ENCODE data around the gene SHC3. TPM values are rescaled to one million over a fixed set of nuclear protein-coding genes. Genes with fewer than 3 reads are reported as not detected.

SHC3 gene
- total and polyA plus RNA-seq, 2 donors (not counting 3 experiments of a cell fraction or from before 2014, with no cell fraction given), result 1.0 to 2.0 TPM

- intact Hi-C loops (cut with micrococcal nuclease) (no loop called here), dilution Hi-C loops (cut with MboI; ENCODE audit: extremely low pct_ligation_motif_present, low sequenced_read_pairs) (no loop called here)
- FAIRE-seq (no peak), DNase-seq (ENCODE audit: low read depth, low spot score) (no peak)
- Histone ChIP-seq H3K27me3 (ENCODE audit: control insufficient read depth in 2 of 2, insufficient read depth in 2 of 2, low read length in 2 of 2) (peaks cover 0 to 8% of the 10 kb centered on the region in 2 experiments), H4K20me1 (replicated peaks; ENCODE audit: control insufficient read depth, extremely low read depth, insufficient read depth, low read length) (no peaks in the 10 kb centered on the region), H3K9me3 (replicated peaks; ENCODE audit: control insufficient read depth, insufficient read depth, low read length) (no peaks in the 10 kb centered on the region), H3K4me2 (ENCODE audit: insufficient read depth, low read length) (no peak overlapping the region), H3K79me2 (ENCODE audit: control insufficient read depth, insufficient read depth, low read length) (peaks cover 14% of the 10 kb centered on the region), H2AFZ (ENCODE audit: low read depth, low read length) (no peak overlapping the region), H3K4me1 (ENCODE audit: control insufficient read depth, extremely low read depth, insufficient read depth, low read length) (peaks cover 11% of the 10 kb centered on the region), H3K36me3 (ENCODE audit: control insufficient read depth in 2 of 2, extremely low read depth in 1 of 2, insufficient read depth in 2 of 2, low read length in 2 of 2) (no peaks in the 10 kb centered on the region), H3K4me3 (replicated peaks in 1 of 3; ENCODE audit: insufficient read depth in 1 of 3, low read depth in 1 of 3, low read length in 3 of 3) (no peak overlapping the region), H3K9ac (replicated peaks; ENCODE audit: extremely low read depth, insufficient read depth, low read length) (no peak overlapping the region), H3K27ac (ENCODE audit: insufficient read depth, low read depth, low read length) (no peak overlapping the region), H3K9me1 (replicated peaks; ENCODE audit: control insufficient read depth, extremely low read depth, insufficient read depth, low read length) (no peaks in the 10 kb centered on the region)
- TF ChIP-seq POLR2A (IDR thresholded peaks at IDR 0.05; ENCODE audit: low read depth, low read length) (no peak), POLR2AphosphoS5 (IDR thresholded peaks at IDR 0.05; ENCODE audit: insufficient read depth, low read depth, low read length) (no peak), EZH2 (IDR thresholded peaks at IDR 0.05; ENCODE audit: borderline replicate concordance, low read depth, low read length, severe bottlenecking) (no peak), JUN (IDR thresholded peaks at IDR 0.05; ENCODE audit: borderline replicate concordance, insufficient read depth, insufficient read length, low read depth) (no peak), MAX (IDR thresholded peaks at IDR 0.05; ENCODE audit: insufficient read depth, insufficient read length) (no peak)
- CTCF ChIA-PET, result no interaction called here
- POLR2A ChIA-PET, result no interaction called here
- no TSS peak for BruUV-seq (replicated peaks)
Measured at GRCh38 chr9:88987661-88988060, 191.0 kb downstream of the SHC3 start.

GRCh38 chr9:88986776-88987175, 191.8 kb downstream of the SHC3 start:
- intact Hi-C loops (cut with micrococcal nuclease), result no loop called here
- no peaks in the 10 kb centered on the region for H3K9me3 ChIP-seq (replicated peaks; ENCODE audit: control insufficient read depth, insufficient read depth, low read length)
- H4K20me1 ChIP-seq (replicated peaks; ENCODE audit: control insufficient read depth, extremely low read depth, insufficient read depth, low read length), result no peaks in the 10 kb centered on the region
- ChIA-PET POLR2A (no interaction called here), CTCF (no interaction called here)
- no peak overlapping the region for H2AFZ ChIP-seq (ENCODE audit: low read depth, low read length)
- peaks cover 0 to 8% of the 10 kb centered on the region in 2 experiments for H3K27me3 ChIP-seq (ENCODE audit: control insufficient read depth in 2 of 2, insufficient read depth in 2 of 2, low read length in 2 of 2)
- H3K79me2 ChIP-seq (ENCODE audit: control insufficient read depth, insufficient read depth, low read length), result peaks cover 5% of the 10 kb centered on the region
- no peaks in the 10 kb centered on the region for H3K36me3 ChIP-seq (ENCODE audit: control insufficient read depth in 2 of 2, extremely low read depth in 1 of 2, insufficient read depth in 2 of 2, low read length in 2 of 2)
- no peak overlapping the region for H3K4me2 ChIP-seq (ENCODE audit: insufficient read depth, low read length)
- peaks cover 2% of the 10 kb centered on the region for H3K4me1 ChIP-seq (ENCODE audit: control insufficient read depth, extremely low read depth, insufficient read depth, low read length)
- DNase-seq (ENCODE audit: low read depth, low spot score) (no peak), FAIRE-seq (no peak)
- H3K4me3 ChIP-seq (replicated peaks in 1 of 3; ENCODE audit: insufficient read depth in 1 of 3, low read depth in 1 of 3, low read length in 3 of 3), result no peak overlapping the region
- BruUV-seq (replicated peaks), result no TSS peak
- no peaks in the 10 kb centered on the region for H3K9me1 ChIP-seq (replicated peaks; ENCODE audit: control insufficient read depth, extremely low read depth, insufficient read depth, low read length)
- no peak overlapping the region for H3K9ac ChIP-seq (replicated peaks; ENCODE audit: extremely low read depth, insufficient read depth, low read length)
- dilution Hi-C loops (cut with MboI; ENCODE audit: extremely low pct_ligation_motif_present, low sequenced_read_pairs), result no loop called here
- no peak for TF ChIP-seq MAX (IDR thresholded peaks at IDR 0.05; ENCODE audit: insufficient read depth, insufficient read length)
- TF ChIP-seq JUN (IDR thresholded peaks at IDR 0.05; ENCODE audit: borderline replicate concordance, insufficient read depth, insufficient read length, low read depth), result no peak
- TF ChIP-seq FOS (IDR thresholded peaks at IDR 0.05; ENCODE audit: borderline replicate concordance, insufficient read depth, low read length), result no peak
- no peak for TF ChIP-seq MYC (IDR thresholded peaks at IDR 0.05; ENCODE audit: low read depth, low read length)
- TF ChIP-seq CTCF (IDR thresholded peaks at IDR 0.05; ENCODE audit: extremely low read depth in 1 of 2, insufficient read depth in 1 of 2, low read depth in 1 of 2, low read length in 2 of 2), result no peak
- TF ChIP-seq POLR2AphosphoS5 (IDR thresholded peaks at IDR 0.05; ENCODE audit: insufficient read depth, low read depth, low read length), result no peak
- TF ChIP-seq GATA2 (IDR thresholded peaks at IDR 0.05; ENCODE audit: insufficient read depth, insufficient read length, low read depth, low read length), result no peak
- TF ChIP-seq EZH2 (IDR thresholded peaks at IDR 0.05; ENCODE audit: borderline replicate concordance, low read depth, low read length, severe bottlenecking), result no peak
- TF ChIP-seq POLR2A (IDR thresholded peaks at IDR 0.05; ENCODE audit: low read depth, low read length), result no peak
- H3K27ac ChIP-seq (ENCODE audit: insufficient read depth, low read depth, low read length), result no peak overlapping the region
